ENCODE results near the gene RAB4B.
"Not testable (repeated sequence)": the region's sequence is repeated elsewhere in the genome, so short reads cannot be mapped to it uniquely, and the experiment has no call there.

Gene RAB4B

GRCh38 chr19:40808497-40808896 is 30.4 kb downstream of the RAB4B start:
- DNase-seq (ENCODE audit: low read depth, low spot score): no peak
- no peak for TF ChIP-seq CTCF (IDR thresholded peaks at IDR 0.05; ENCODE audit: insufficient read depth, low read length, missing control alignments)
- CTCF ChIA-PET: interaction anchor here (0.8 to 5.6 kb wide), 5 partner anchors 11 to 174 kb away, joined by 3 to 58 read pairs (median 3); no protein-coding TSS in a partner anchor
- no peak overlapping the region for H3K4me3 ChIP-seq (ENCODE audit: low read depth, low read length)
- POLR2A ChIA-PET: no interaction called here

GRCh38 chr19:40809358-40810086 is 31.5 kb downstream of the RAB4B start:
- DNase-seq (ENCODE audit: low read depth, low spot score): no peak
- CTCF ChIA-PET: interaction anchor here (0.9 to 5.6 kb wide), 3 partner anchors 9 to 175 kb away, joined by 3 to 58 read pairs (median 4); no protein-coding TSS in a partner anchor
- H3K4me3 ChIP-seq (ENCODE audit: low read depth, low read length): no peak overlapping the region
- no peak for TF ChIP-seq CTCF (IDR thresholded peaks at IDR 0.05; ENCODE audit: insufficient read depth, low read length, missing control alignments)
- POLR2A ChIA-PET: interaction anchor here (0.6 kb wide), 1 partner anchor 149 kb away, joined by 4 read pairs; no protein-coding TSS in a partner anchor

GRCh38 chr19:40810160-40810559 is 32.1 kb downstream of the RAB4B start:
- no peak for TF ChIP-seq CTCF (IDR thresholded peaks at IDR 0.05; ENCODE audit: insufficient read depth, low read length, missing control alignments)
- POLR2A ChIA-PET: no interaction called here
- no peak overlapping the region for H3K4me3 ChIP-seq (ENCODE audit: low read depth, low read length)
- CTCF ChIA-PET: no interaction called here
- no peak for DNase-seq (ENCODE audit: low read depth, low spot score)

- DNase-seq (ENCODE audit: low read depth, low spot score); POLR2A ChIA-PET: not testable (repeated sequence)
- peak overlapping the region; percentile 53 for H3K4me3 ChIP-seq (ENCODE audit: low read depth, low read length)
- CTCF ChIA-PET: interaction anchor here (1.0 to 1.2 kb wide), 2 partner anchors 10 to 149 kb away, joined by 4 to 8 read pairs; no protein-coding TSS in a partner anchor
Observed at GRCh38 chr19:40810649-40811408, 32.8 kb downstream of the RAB4B start.

- no peak for TF ChIP-seq CTCF (IDR thresholded peaks at IDR 0.05; ENCODE audit: insufficient read depth, low read length, missing control alignments)
- ChIA-PET CTCF (interaction anchor here (1.0 to 1.5 kb wide), 3 partner anchors 9 to 150 kb away, joined by 4 to 8 read pairs (median 4); no protein-coding TSS in a partner anchor), POLR2A (no interaction called here)
- no peak overlapping the region; the same call in 1 of the 2 replicates for H3K4me3 ChIP-seq (ENCODE audit: low read depth, low read length)
- no peak for DNase-seq (ENCODE audit: low read depth, low spot score)
Observed at GRCh38 chr19:40811478-40812341, 33.7 kb downstream of the RAB4B start.

GRCh38 chr19:40812571-40812970 is 34.5 kb downstream of the RAB4B start:
- H3K4me3 ChIP-seq (ENCODE audit: low read depth, low read length); DNase-seq (ENCODE audit: low read depth, low spot score); POLR2A ChIA-PET: not testable (repeated sequence)
- CTCF ChIA-PET: interaction anchor here (1.0 to 1.5 kb wide), 2 partner anchors 10 to 150 kb away, joined by 3 to 4 read pairs; no protein-coding TSS in a partner anchor
